ENCODE data around the gene CHRM4. TPM values are rescaled to one million over a fixed set of nuclear protein-coding genes. Genes with fewer than 3 reads are reported as not detected.

The CHRM4 gene
- total RNA-seq, 1 experiment from 2014 or later: 1.1 TPM

DNA sequence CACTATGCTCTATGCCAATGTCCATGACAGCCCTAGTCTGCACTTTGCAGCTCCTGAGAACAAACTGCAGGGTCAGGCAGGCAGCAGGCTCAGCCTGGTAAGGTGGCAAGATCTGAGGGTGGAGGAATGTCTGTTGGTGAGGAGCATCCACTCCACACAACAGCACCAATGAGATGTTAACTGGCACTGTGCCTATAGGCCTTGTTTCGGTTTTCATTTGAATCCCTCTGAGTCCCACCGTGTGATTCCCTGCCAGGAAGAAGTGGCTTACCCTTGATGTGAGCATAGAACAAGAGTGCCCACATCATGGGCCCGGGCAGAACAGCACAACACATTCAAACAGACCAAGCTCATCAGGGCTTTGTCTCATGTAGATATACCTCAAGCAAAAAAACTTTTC lies 44.1 kb upstream of the CHRM4 start:
- no peaks in the 10 kb centered on the region for H3K9me3 ChIP-seq (ENCODE audit: control insufficient read depth in 1 of 2, insufficient read depth in 1 of 2, low read depth in 1 of 2, low read length in 2 of 2)
- intact Hi-C loops (cut with micrococcal nuclease): no loop called here
- H3K4me2 ChIP-seq (ENCODE audit: low read length): no peak overlapping the region
- no peak overlapping the region for H3K4me3 ChIP-seq (replicated peaks in 1 of 2; ENCODE audit: low read depth in 1 of 2, low read length in 2 of 2)
- RAD21 ChIA-PET (ENCODE audit: low non-redundant PET in 1 of 2, low total read pairs in 2 of 2, uncharacterized antibody in 2 of 2, unreplicated experiment in 2 of 2): no interaction called here
- H3K27me3 ChIP-seq (ENCODE audit: insufficient read depth, low read length): no peaks in the 10 kb centered on the region
- ATAC-seq (no peak), DNase-seq (ENCODE audit: low read depth, low spot score) (no peak)
- CTCF ChIA-PET: no interaction called here
- no peaks in the 10 kb centered on the region for H3K79me2 ChIP-seq (ENCODE audit: insufficient read depth, low read length)
- H3K9me2 ChIP-seq (ENCODE audit: insufficient read depth): no peaks in the 10 kb centered on the region
- H3K4me1 ChIP-seq (ENCODE audit: control insufficient read depth in 1 of 2, insufficient read depth in 2 of 2, low read length in 2 of 2): no peaks in the 10 kb centered on the region
- H2AFZ ChIP-seq (ENCODE audit: low read depth, low read length, poor library complexity, severe bottlenecking): no peak overlapping the region
- H3K27ac ChIP-seq (ENCODE audit: low read depth, low read length): no peak overlapping the region
- no TSS peak for BruUV-seq (replicated peaks)
- no peak for TF ChIP-seq ELF1 (IDR thresholded peaks at IDR 0.05; ENCODE audit: borderline replicate concordance, low read depth)
- no peak for TF ChIP-seq CEBPB (IDR thresholded peaks at IDR 0.05; ENCODE audit: low read depth)
- no peak for TF ChIP-seq RAD21 (IDR thresholded peaks at IDR 0.05; ENCODE audit: low read depth)
- TF ChIP-seq EZH2 (IDR thresholded peaks at IDR 0.05): no peak
- no peak for TF ChIP-seq ZFX (IDR thresholded peaks at IDR 0.05)
- TF ChIP-seq, protein P1, sequence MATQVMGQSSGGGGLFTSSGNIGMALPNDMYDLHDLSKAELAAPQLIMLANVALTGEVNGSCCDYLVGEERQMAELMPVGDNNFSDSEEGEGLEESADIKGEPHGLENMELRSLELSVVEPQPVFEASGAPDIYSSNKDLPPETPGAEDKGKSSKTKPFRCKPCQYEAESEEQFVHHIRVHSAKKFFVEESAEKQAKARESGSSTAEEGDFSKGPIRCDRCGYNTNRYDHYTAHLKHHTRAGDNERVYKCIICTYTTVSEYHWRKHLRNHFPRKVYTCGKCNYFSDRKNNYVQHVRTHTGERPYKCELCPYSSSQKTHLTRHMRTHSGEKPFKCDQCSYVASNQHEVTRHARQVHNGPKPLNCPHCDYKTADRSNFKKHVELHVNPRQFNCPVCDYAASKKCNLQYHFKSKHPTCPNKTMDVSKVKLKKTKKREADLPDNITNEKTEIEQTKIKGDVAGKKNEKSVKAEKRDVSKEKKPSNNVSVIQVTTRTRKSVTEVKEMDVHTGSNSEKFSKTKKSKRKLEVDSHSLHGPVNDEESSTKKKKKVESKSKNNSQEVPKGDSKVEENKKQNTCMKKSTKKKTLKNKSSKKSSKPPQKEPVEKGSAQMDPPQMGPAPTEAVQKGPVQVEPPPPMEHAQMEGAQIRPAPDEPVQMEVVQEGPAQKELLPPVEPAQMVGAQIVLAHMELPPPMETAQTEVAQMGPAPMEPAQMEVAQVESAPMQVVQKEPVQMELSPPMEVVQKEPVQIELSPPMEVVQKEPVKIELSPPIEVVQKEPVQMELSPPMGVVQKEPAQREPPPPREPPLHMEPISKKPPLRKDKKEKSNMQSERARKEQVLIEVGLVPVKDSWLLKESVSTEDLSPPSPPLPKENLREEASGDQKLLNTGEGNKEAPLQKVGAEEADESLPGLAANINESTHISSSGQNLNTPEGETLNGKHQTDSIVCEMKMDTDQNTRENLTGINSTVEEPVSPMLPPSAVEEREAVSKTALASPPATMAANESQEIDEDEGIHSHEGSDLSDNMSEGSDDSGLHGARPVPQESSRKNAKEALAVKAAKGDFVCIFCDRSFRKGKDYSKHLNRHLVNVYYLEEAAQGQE (IDR thresholded peaks at IDR 0.05; ENCODE audit: low read depth): no peak
- TF ChIP-seq SP1 (IDR thresholded peaks at IDR 0.05; ENCODE audit: low read depth): no peak
- TF ChIP-seq YY1 (IDR thresholded peaks at IDR 0.05; ENCODE audit: extremely low read depth, insufficient replicate concordance, low read depth, low read length): no peak
- no peak for TF ChIP-seq ZNF274 (IDR thresholded peaks at IDR 0.05; ENCODE audit: low read depth, low read length)
- no peaks in the 10 kb centered on the region for H4K20me1 ChIP-seq (ENCODE audit: insufficient read depth)
- POLR2A ChIA-PET: no interaction called here
- H3K9ac ChIP-seq (ENCODE audit: low read length): no peak overlapping the region
- H3K36me3 ChIP-seq (ENCODE audit: control insufficient read depth in 1 of 2, insufficient read depth in 2 of 2, low read length in 2 of 2): peaks cover 5 to 10% of the 10 kb centered on the region in 2 experiments; a peak in 2 of 4 replicates

Data from HCT116 (cell line).